GM23338 (cell line): Measurements from ENCODE around the gene ZNF398. TPM values are rescaled to one million over a fixed set of nuclear protein-coding genes. Genes with fewer than 3 reads are reported as not detected.
A peak's percentile ranks its signal among the peaks of the same experiment; 100 is the strongest.

ENCODE experiments used
- ATAC-seq: fragments of 200-7000 bp; cut with Tn5 transposase; 3 replicates; pipeline ENCODE4 v1.9.1; 2020
- DNase-seq: peaks from one replicate; pipeline ENCODE4 v3.0.0-alpha.2; 2015; ENCODE audit warnings: low spot score
- H2AFZ ChIP-seq: fragments of 200-600 bp; sonication (generic); 2 replicates; pipeline ENCODE4 v1.8.0; 2016; ENCODE audit warnings: antibody characterized with exemption, mild to moderate bottlenecking, moderate library complexity
- H3F3A ChIP-seq: fragments of 200-600 bp; sonication (generic); replicated peaks from 2 replicates; pipeline ENCODE4 v1.8.0; 2017; ENCODE audit warnings: antibody characterized with exemption, mixed run types, low read depth
- H3K27ac ChIP-seq: fragments of 200-600 bp; sonication (generic); 2 replicates; pipeline ENCODE4 v1.6.1; 2016; ENCODE audit warnings: low read depth
- H3K27me3 ChIP-seq: fragments of 200-600 bp; sonication (generic); 2 replicates; pipeline ENCODE4 v1.8.0; 2016; ENCODE audit warnings: mild to moderate bottlenecking, mixed run types, moderate library complexity; ENCODE audit not compliant: insufficient read depth
- H3K36me3 ChIP-seq: fragments of 200-600 bp; sonication (generic); 2 replicates; pipeline ENCODE4 v1.8.0; 2016; ENCODE audit warnings: mild to moderate bottlenecking; ENCODE audit not compliant: insufficient read depth
- H3K4me1 ChIP-seq: fragments of 200-600 bp; sonication (generic); 2 replicates; pipeline ENCODE4 v1.8.0; 2016; ENCODE audit warnings: mild to moderate bottlenecking, moderate library complexity; ENCODE audit not compliant: insufficient read depth
- H3K4me2 ChIP-seq: fragments of 200-600 bp; sonication (generic); 2 replicates; pipeline ENCODE4 v1.7.1; 2017; ENCODE audit warnings: mixed run types
- H3K4me3 ChIP-seq: fragments of 200-600 bp; sonication (generic); 2 replicates; pipeline ENCODE4 v1.6.1; 2016; ENCODE audit warnings: mixed run types
- H3K79me2 ChIP-seq: fragments of 200-600 bp; sonication (generic); replicated peaks from 2 replicates; pipeline ENCODE4 v1.8.0; 2017; ENCODE audit warnings: mild to moderate bottlenecking; ENCODE audit not compliant: insufficient read depth
- H3K9me2 ChIP-seq: fragments of 200-600 bp; sonication (generic); 2 replicates; pipeline ENCODE4 v1.8.0; 2017; ENCODE audit not compliant: insufficient read depth
- H4K20me1 ChIP-seq: fragments of 200-600 bp; sonication (generic); replicated peaks from 2 replicates; pipeline ENCODE4 v1.8.0; 2017; ENCODE audit warnings: mild to moderate bottlenecking; ENCODE audit not compliant: insufficient read depth
- H3K27ac Mint-ChIP-seq: 2 replicates; pipeline ENCODE4 v1.8.0; 2020; ENCODE audit warnings: inconsistent platforms, mild to moderate bottlenecking, moderate library complexity, mixed read lengths
- H3K27me3 Mint-ChIP-seq: 3 replicates; pipeline ENCODE4 v1.8.0; 2022; ENCODE audit warnings: low read depth, mild to moderate bottlenecking, moderate library complexity, mixed read lengths, inconsistent platforms; ENCODE audit not compliant: insufficient read depth, poor library complexity
- H3K36me3 Mint-ChIP-seq: 3 replicates; pipeline ENCODE4 v1.8.0; 2021; ENCODE audit warnings: low read depth, mild to moderate bottlenecking, inconsistent platforms, moderate library complexity, mixed read lengths
- H3K4me1 Mint-ChIP-seq: 3 replicates; pipeline ENCODE4 v1.8.0; 2020; ENCODE audit warnings: mild to moderate bottlenecking, inconsistent platforms, mixed read lengths
- H3K4me3 Mint-ChIP-seq: 3 replicates; pipeline ENCODE4 v1.8.0; 2021; ENCODE audit warnings: moderate library complexity, mild to moderate bottlenecking, inconsistent platforms, mixed read lengths
- H3K9me3 Mint-ChIP-seq: 3 replicates; pipeline ENCODE4 v1.8.0; 2020; ENCODE audit warnings: moderate library complexity, mild to moderate bottlenecking, inconsistent platforms, mixed read lengths
- CREB1 ChIP-seq: fragments of 250-450 bp; sonication (Bioruptor Pico); IDR thresholded peaks from 2 replicates; pipeline ENCODE4 v1.5.0; 2020; ENCODE audit warnings: low read depth, mild to moderate bottlenecking, moderate library complexity
- EZH2 ChIP-seq: fragments of 200-600 bp; sonication (generic); IDR thresholded peaks from one replicate; pipeline ENCODE4 v1.8.0; 2017; ENCODE audit warnings: antibody characterized with exemption, mild to moderate bottlenecking, low read depth; ENCODE audit not compliant: unreplicated experiment
- EZH2phosphoT487 ChIP-seq: fragments of 200-600 bp; sonication (generic); IDR thresholded peaks from one replicate; pipeline ENCODE4 v1.8.1; 2018; ENCODE audit warnings: antibody characterized with exemption; ENCODE audit not compliant: unreplicated experiment
- JUNB ChIP-seq: IDR thresholded peaks from one replicate; pipeline ENCODE4 v1.6.1; 2016; ENCODE audit warnings: antibody characterized with exemption; ENCODE audit not compliant: unreplicated experiment
- NANOG ChIP-seq: IDR thresholded peaks from 2 replicates; pipeline ENCODE4 v1.6.1; 2016; ENCODE audit warnings: antibody characterized with exemption, borderline replicate concordance
- POLR2AphosphoS5 ChIP-seq: IDR thresholded peaks from 2 replicates; pipeline ENCODE4 v1.6.1; 2016; ENCODE audit warnings: antibody characterized with exemption, low read depth
- STAT1 ChIP-seq: IDR thresholded peaks from one replicate; pipeline ENCODE4 v1.6.1; 2016; ENCODE audit warnings: antibody characterized with exemption; ENCODE audit not compliant: unreplicated experiment
- ZNF114 ChIP-seq: fragments of 250-450 bp; sonication (Bioruptor Pico); IDR thresholded peaks from 2 replicates; pipeline ENCODE4 v1.5.0; 2020; ENCODE audit warnings: mild to moderate bottlenecking, moderate library complexity
- ZNF331 ChIP-seq: fragments of 250-450 bp; sonication (Bioruptor Pico); IDR thresholded peaks from 2 replicates; pipeline ENCODE4 v1.5.0; 2020; ENCODE audit warnings: low read depth, mild to moderate bottlenecking, moderate library complexity
- polyA plus RNA-seq: library from polyadenylated mRNA; unstranded; fragments of >200 nt; fragmentation: Nextera tagmentation; extraction: Ambion mirVana; gene quantifications from 2 replicates; pipeline ENCODE4 v1.2.1, GENCODE V29; 2016
- total RNA-seq: library from RNA; depleted of rRNA; stranded (reverse); fragments of >200 nt; shearing (Covaris generic); gene quantifications from 2 replicates; pipeline ENCODE4 v1.2.3, GENCODE V29; 2014
- TF ChIP-seq, protein P1 (sequence below): IDR thresholded peaks from 2 replicates; pipeline ENCODE4 v1.6.1; 2016; ENCODE audit warnings: antibody characterized with exemption
- TF ChIP-seq, protein P2 (sequence below), 2 experiments: fragments of 200-600 bp in 1 of 2; sonication (generic) in 1 of 2; conservative IDR thresholded peaks; 2 replicates each; pipeline versions ENCODE4 v1.5.1 to v1.6.1; 2016 to 2017; ENCODE audit warnings: antibody characterized with exemption in 2 of 2, low read depth in 2 of 2, mild to moderate bottlenecking in 2 of 2, moderate library complexity in 1 of 2
- TF ChIP-seq, protein P3 (sequence below): IDR thresholded peaks from one replicate; pipeline ENCODE4 v1.6.1; 2018; ENCODE audit warnings: antibody characterized with exemption; ENCODE audit not compliant: unreplicated experiment
- TF ChIP-seq, protein P4 (sequence below): fragments of 250-450 bp; sonication (Bioruptor Pico); IDR thresholded peaks from 2 replicates; pipeline ENCODE4 v1.5.0; 2020; ENCODE audit warnings: mild to moderate bottlenecking, moderate library complexity

The ZNF398 gene
- total and polyA plus RNA-seq, 2 experiments from 2014 or later = 20.7 to 99.6 TPM

DNA sequence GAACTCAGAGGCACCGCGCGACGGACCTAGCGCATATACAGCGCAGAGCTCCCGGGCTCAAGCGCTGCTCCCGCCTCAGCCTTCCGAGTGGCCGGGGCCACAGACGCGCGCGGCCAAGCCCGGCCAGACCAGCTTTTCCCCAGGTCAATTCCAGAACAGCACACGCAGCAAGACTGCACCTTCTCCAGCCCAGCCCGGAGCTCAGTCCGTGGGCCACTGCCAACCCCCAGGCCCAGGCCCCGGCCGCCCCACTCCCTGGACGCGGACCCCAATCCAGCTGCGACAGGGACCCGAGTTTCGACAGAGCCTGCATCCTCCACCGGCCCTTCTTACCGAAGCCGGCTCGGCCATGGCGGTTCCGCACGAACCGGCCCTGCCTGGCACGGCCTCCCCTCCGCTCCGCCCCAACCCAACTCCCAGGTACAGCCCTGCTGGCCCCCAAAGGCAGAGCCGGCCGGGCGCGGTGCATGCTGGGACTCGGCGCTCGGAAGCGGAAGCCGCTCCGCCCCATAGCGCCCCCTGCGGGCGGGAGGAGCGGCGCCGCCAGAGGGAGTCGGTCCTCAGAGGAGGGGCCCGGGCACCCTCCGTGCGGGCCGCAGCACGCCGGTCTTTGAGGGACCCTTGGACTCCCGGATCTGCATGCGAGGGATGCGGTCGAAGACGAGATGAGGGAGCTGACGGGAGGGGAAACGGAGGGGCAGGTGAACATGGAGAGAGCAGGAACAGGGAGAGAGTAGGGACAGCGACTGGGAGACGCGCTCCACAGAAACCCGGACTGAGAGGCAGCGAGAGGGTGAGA is 21.2 kb upstream of the ZNF398 start, which contains the start of gene ZNF425:
Gene ZNF425 (minus strand): TSS at position 462 of the 799 bp plus-strand sequence. CDS start 111 bp downstream, at position 351.
- H3K27me3 Mint-ChIP-seq = peaks cover 21% of the 10 kb centered on the region
- H3K4me3 ChIP-seq = peak within 1 kb of the TSS; percentile 99
- 0 out of 2 replicates have a peak, but pooled peaks cover 5% of the 10 kb centered on the region for H4K20me1 ChIP-seq
- H3K27ac Mint-ChIP-seq = peak within 1 kb of the TSS; percentile 98
- peak within 1 kb of the TSS; percentile 99 for H3K27ac ChIP-seq
- H3K4me3 Mint-ChIP-seq = peak within 1 kb of the TSS; percentile 96
- H3K36me3 Mint-ChIP-seq = peaks cover 71% of the 10 kb centered on the region
- peaks cover 17% of the 10 kb centered on the region for H3K36me3 ChIP-seq
- peak within 1 kb of the TSS; percentile 60; the same call in 1 of the 2 replicates for H2AFZ ChIP-seq
- peaks cover 18% of the 10 kb centered on the region; the same call in 1 of the 2 replicates for H3F3A ChIP-seq
- no peaks in the 10 kb centered on the region for H3K27me3 ChIP-seq
- peaks cover 36% of the 10 kb centered on the region for H3K79me2 ChIP-seq
- TF ChIP-seq, protein P1, sequence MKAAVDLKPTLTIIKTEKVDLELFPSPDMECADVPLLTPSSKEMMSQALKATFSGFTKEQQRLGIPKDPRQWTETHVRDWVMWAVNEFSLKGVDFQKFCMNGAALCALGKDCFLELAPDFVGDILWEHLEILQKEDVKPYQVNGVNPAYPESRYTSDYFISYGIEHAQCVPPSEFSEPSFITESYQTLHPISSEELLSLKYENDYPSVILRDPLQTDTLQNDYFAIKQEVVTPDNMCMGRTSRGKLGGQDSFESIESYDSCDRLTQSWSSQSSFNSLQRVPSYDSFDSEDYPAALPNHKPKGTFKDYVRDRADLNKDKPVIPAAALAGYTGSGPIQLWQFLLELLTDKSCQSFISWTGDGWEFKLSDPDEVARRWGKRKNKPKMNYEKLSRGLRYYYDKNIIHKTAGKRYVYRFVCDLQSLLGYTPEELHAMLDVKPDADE = peak; percentile 80
- TF ChIP-seq, protein P2, sequence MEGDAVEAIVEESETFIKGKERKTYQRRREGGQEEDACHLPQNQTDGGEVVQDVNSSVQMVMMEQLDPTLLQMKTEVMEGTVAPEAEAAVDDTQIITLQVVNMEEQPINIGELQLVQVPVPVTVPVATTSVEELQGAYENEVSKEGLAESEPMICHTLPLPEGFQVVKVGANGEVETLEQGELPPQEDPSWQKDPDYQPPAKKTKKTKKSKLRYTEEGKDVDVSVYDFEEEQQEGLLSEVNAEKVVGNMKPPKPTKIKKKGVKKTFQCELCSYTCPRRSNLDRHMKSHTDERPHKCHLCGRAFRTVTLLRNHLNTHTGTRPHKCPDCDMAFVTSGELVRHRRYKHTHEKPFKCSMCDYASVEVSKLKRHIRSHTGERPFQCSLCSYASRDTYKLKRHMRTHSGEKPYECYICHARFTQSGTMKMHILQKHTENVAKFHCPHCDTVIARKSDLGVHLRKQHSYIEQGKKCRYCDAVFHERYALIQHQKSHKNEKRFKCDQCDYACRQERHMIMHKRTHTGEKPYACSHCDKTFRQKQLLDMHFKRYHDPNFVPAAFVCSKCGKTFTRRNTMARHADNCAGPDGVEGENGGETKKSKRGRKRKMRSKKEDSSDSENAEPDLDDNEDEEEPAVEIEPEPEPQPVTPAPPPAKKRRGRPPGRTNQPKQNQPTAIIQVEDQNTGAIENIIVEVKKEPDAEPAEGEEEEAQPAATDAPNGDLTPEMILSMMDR (conservative IDR thresholded peaks at IDR 0.05; ENCODE audit: low read depth in 2 of 2) = peak; percentile 82 to 91
- TF ChIP-seq POLR2AphosphoS5 (peak; percentile 99), NANOG (no peak), ZNF331 (CRISPR knock-in tag) (no peak), JUNB (no peak), CREB1 (CRISPR knock-in tag) (peak; percentile 57; the same call in 1 of the 2 replicates), EZH2 (no peak), STAT1 (no peak), EZH2phosphoT487 (no peak), ZNF114 (no peak)
- TF ChIP-seq, protein P3, sequence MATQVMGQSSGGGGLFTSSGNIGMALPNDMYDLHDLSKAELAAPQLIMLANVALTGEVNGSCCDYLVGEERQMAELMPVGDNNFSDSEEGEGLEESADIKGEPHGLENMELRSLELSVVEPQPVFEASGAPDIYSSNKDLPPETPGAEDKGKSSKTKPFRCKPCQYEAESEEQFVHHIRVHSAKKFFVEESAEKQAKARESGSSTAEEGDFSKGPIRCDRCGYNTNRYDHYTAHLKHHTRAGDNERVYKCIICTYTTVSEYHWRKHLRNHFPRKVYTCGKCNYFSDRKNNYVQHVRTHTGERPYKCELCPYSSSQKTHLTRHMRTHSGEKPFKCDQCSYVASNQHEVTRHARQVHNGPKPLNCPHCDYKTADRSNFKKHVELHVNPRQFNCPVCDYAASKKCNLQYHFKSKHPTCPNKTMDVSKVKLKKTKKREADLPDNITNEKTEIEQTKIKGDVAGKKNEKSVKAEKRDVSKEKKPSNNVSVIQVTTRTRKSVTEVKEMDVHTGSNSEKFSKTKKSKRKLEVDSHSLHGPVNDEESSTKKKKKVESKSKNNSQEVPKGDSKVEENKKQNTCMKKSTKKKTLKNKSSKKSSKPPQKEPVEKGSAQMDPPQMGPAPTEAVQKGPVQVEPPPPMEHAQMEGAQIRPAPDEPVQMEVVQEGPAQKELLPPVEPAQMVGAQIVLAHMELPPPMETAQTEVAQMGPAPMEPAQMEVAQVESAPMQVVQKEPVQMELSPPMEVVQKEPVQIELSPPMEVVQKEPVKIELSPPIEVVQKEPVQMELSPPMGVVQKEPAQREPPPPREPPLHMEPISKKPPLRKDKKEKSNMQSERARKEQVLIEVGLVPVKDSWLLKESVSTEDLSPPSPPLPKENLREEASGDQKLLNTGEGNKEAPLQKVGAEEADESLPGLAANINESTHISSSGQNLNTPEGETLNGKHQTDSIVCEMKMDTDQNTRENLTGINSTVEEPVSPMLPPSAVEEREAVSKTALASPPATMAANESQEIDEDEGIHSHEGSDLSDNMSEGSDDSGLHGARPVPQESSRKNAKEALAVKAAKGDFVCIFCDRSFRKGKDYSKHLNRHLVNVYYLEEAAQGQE = no peak
- TF ChIP-seq, protein P4, sequence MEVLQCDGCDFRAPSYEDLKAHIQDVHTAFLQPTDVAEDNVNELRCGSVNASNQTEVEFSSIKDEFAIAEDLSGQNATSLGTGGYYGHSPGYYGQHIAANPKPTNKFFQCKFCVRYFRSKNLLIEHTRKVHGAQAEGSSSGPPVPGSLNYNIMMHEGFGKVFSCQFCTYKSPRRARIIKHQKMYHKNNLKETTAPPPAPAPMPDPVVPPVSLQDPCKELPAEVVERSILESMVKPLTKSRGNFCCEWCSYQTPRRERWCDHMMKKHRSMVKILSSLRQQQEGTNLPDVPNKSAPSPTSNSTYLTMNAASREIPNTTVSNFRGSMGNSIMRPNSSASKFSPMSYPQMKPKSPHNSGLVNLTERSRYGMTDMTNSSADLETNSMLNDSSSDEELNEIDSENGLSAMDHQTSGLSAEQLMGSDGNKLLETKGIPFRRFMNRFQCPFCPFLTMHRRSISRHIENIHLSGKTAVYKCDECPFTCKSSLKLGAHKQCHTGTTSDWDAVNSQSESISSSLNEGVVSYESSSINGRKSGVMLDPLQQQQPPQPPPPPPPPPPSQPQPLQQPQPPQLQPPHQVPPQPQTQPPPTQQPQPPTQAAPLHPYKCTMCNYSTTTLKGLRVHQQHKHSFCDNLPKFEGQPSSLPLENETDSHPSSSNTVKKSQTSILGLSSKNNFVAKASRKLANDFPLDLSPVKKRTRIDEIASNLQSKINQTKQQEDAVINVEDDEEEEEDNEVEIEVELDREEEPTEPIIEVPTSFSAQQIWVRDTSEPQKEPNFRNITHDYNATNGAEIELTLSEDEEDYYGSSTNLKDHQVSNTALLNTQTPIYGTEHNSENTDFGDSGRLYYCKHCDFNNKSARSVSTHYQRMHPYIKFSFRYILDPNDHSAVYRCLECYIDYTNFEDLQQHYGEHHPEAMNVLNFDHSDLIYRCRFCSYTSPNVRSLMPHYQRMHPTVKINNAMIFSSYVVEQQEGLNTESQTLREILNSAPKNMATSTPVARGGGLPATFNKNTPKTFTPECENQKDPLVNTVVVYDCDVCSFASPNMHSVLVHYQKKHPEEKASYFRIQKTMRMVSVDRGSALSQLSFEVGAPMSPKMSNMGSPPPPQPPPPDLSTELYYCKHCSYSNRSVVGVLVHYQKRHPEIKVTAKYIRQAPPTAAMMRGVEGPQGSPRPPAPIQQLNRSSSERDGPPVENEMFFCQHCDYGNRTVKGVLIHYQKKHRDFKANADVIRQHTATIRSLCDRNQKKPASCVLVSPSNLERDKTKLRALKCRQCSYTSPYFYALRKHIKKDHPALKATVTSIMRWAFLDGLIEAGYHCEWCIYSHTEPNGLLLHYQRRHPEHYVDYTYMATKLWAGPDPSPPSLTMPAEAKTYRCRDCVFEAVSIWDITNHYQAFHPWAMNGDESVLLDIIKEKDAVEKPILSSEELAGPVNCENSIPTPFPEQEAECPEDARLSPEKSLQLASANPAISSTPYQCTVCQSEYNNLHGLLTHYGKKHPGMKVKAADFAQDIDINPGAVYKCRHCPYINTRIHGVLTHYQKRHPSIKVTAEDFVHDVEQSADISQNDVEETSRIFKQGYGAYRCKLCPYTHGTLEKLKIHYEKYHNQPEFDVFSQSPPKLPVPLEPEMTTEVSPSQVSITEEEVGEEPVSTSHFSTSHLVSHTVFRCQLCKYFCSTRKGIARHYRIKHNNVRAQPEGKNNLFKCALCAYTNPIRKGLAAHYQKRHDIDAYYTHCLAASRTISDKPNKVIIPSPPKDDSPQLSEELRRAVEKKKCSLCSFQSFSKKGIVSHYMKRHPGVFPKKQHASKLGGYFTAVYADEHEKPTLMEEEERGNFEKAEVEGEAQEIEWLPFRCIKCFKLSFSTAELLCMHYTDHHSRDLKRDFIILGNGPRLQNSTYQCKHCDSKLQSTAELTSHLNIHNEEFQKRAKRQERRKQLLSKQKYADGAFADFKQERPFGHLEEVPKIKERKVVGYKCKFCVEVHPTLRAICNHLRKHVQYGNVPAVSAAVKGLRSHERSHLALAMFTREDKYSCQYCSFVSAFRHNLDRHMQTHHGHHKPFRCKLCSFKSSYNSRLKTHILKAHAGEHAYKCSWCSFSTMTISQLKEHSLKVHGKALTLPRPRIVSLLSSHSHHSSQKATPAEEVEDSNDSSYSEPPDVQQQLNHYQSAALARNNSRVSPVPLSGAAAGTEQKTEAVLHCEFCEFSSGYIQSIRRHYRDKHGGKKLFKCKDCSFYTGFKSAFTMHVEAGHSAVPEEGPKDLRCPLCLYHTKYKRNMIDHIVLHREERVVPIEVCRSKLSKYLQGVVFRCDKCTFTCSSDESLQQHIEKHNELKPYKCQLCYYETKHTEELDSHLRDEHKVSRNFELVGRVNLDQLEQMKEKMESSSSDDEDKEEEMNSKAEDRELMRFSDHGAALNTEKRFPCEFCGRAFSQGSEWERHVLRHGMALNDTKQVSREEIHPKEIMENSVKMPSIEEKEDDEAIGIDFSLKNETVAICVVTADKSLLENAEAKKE (CRISPR knock-in tag) = no peak
- DNase-seq (peak; percentile 95), ATAC-seq (peak; percentile 89)
- H3K4me1 Mint-ChIP-seq = peaks cover 18% of the 10 kb centered on the region
- H3K4me1 ChIP-seq = peaks cover 9% of the 10 kb centered on the region
- H3K9me3 Mint-ChIP-seq = peaks cover 33% of the 10 kb centered on the region
- H3K4me2 ChIP-seq = peak within 1 kb of the TSS; percentile 78
- no peaks in the 10 kb centered on the region for H3K9me2 ChIP-seq
